ENCODE measurements around the gene SRSF11.

SRSF11 gene

GRCh38 chr1:70224954-70225353, 3.8 kb downstream of the SRSF11 start:
- DNase-seq, result no peak

GRCh38 chr1:70227439-70227838, 6.3 kb downstream of the SRSF11 start:
- DNase-seq, result no peak

- no peak for DNase-seq
Measured at GRCh38 chr1:70228670-70229069, 7.5 kb downstream of the SRSF11 start.

- DNase-seq, result no peak
Measured at GRCh38 chr1:70231475-70231874, 10.3 kb downstream of the SRSF11 start.

- no peak for DNase-seq
Measured at GRCh38 chr1:70234733-70235132, 13.6 kb downstream of the SRSF11 start.

GRCh38 chr1:70239940-70240339, 18.8 kb downstream of the SRSF11 start:
- no peak for DNase-seq

GRCh38 chr1:70247122-70247521, 25.9 kb downstream of the SRSF11 start:
- DNase-seq, result no peak

GRCh38 chr1:70247768-70248167, 26.6 kb downstream of the SRSF11 start:
- DNase-seq, result no peak

- DNase-seq, result no peak
Measured at GRCh38 chr1:70248729-70249128, 27.5 kb downstream of the SRSF11 start.

GRCh38 chr1:70256664-70257063, 35.5 kb downstream of the SRSF11 start:
- no peak for DNase-seq

GRCh38 chr1:70264839-70265238, 43.7 kb downstream of the SRSF11 start:
- DNase-seq, result no peak

GRCh38 chr1:70265946-70266345, 44.8 kb downstream of the SRSF11 start:
- DNase-seq, result no peak

GRCh38 chr1:70277875-70278274, 56.7 kb downstream of the SRSF11 start:
- no peak for DNase-seq

GRCh38 chr1:70278710-70279109, 57.5 kb downstream of the SRSF11 start:
- no peak for DNase-seq

- DNase-seq, result no peak
Measured at GRCh38 chr1:70284366-70284765, 63.2 kb downstream of the SRSF11 start.

GRCh38 chr1:70286453-70286852, 65.3 kb downstream of the SRSF11 start:
- no peak for DNase-seq

GRCh38 chr1:70288166-70288565, 67.0 kb downstream of the SRSF11 start:
- DNase-seq, result no peak

GRCh38 chr1:70290218-70290617, 69.0 kb downstream of the SRSF11 start:
- no peak for DNase-seq

- DNase-seq, result no peak
Measured at GRCh38 chr1:70293186-70293843, 72.1 kb downstream of the SRSF11 start.

GRCh38 chr1:70295749-70296148, 74.6 kb downstream of the SRSF11 start:
- DNase-seq, result no peak

- DNase-seq, result no peak
Measured at GRCh38 chr1:70299472-70299871, 78.3 kb downstream of the SRSF11 start.
